GM21360 (cell line): ENCODE measurements around the gene CEBPZOS.

Experiments used
- ATAC-seq: cut with Tn5 transposase; IDR thresholded peaks from one replicate; pipeline ENCODE4 v1.9.1; 2021; ENCODE audit warnings: mild to moderate bottlenecking, moderate library complexity; ENCODE audit not compliant: unreplicated experiment

Gene CEBPZOS

GRCh38 chr2:37231241-37232130 is 35.2 kb downstream of the CEBPZOS start, which contains the start of the genes CEBPZ and NDUFAF7:
CEBPZ (minus strand) TSS chr2:37231596; CDS start chr2:37231567, 29 bp downstream.
NDUFAF7 (plus strand) TSS chr2:37231658; CDS start chr2:37231706, 48 bp downstream.
- peak; percentile 89 for ATAC-seq

GRCh38 chr2:37232131-37232933 is 36.0 kb downstream of the CEBPZOS start:
- no peak for ATAC-seq

- ATAC-seq, result no peak
These were observed 47.1 kb downstream of the CEBPZOS start for GRCh38 chr2:37243435-37243834.

GRCh38 chr2:37244017-37244416 is 47.7 kb downstream of the CEBPZOS start:
- ATAC-seq, result peak; percentile 92

- ATAC-seq, result no peak
These were observed 48.5 kb downstream of the CEBPZOS start for GRCh38 chr2:37244755-37245154.

GRCh38 chr2:37246205-37246604 is 49.9 kb downstream of the CEBPZOS start:
- ATAC-seq, result no peak

GRCh38 chr2:37250869-37251740 is 54.8 kb downstream of the CEBPZOS start:
- ATAC-seq, result no peak
